ENCODE data around the gene LY6G6C.

DNA sequence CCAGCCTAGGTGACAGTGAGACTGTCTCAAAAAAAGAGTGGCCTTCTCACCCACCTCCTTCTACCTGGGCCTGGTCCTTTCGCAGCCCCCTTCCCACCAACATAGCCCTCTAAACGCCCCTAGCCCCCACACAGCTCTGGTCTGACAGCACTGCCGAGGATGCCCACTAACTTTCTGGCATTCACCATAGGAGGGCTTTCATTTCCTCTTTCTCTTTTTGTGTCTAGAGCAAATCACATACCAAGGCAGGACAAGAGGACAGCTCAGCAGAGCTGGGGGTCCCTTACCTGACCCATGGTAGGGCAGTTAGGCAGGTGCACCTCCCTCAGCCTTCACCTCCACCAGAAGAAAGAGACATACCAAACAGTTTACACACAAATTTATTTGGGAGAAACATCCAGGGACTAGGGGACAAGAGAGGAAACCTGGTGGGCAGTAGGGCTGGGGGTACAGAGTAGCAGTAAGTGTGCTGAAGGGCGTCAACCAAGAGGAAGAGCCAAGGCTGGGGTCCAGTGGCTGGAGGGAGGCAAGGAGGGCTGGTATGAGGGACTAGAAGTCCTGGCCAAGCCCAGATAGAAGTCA, 45.1 kb downstream of the LY6G6C start:
- TF ChIP-seq, protein P1, sequence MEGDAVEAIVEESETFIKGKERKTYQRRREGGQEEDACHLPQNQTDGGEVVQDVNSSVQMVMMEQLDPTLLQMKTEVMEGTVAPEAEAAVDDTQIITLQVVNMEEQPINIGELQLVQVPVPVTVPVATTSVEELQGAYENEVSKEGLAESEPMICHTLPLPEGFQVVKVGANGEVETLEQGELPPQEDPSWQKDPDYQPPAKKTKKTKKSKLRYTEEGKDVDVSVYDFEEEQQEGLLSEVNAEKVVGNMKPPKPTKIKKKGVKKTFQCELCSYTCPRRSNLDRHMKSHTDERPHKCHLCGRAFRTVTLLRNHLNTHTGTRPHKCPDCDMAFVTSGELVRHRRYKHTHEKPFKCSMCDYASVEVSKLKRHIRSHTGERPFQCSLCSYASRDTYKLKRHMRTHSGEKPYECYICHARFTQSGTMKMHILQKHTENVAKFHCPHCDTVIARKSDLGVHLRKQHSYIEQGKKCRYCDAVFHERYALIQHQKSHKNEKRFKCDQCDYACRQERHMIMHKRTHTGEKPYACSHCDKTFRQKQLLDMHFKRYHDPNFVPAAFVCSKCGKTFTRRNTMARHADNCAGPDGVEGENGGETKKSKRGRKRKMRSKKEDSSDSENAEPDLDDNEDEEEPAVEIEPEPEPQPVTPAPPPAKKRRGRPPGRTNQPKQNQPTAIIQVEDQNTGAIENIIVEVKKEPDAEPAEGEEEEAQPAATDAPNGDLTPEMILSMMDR (IDR thresholded peaks at IDR 0.05), result no peak
- no peak for TF ChIP-seq POLR2A (IDR thresholded peaks at IDR 0.05)
